OCI-LY1 (cell line): ENCODE results near the gene ABCF1.

Experiments
- H2AFZ ChIP-seq: fragments of 200-600 bp; sonication (generic), shearing (Covaris generic); 2 replicates; pipeline ENCODE4 v1.6.0; 2014; ENCODE audit warnings: antibody characterized with exemption, mild to moderate bottlenecking, low read length
- H3F3A ChIP-seq: fragments of 200-600 bp; sonication (generic), shearing (Covaris generic); 2 replicates; pipeline ENCODE4 v1.6.0; 2014; ENCODE audit warnings: mild to moderate bottlenecking, antibody characterized with exemption, low read length, moderate library complexity; ENCODE audit not compliant: insufficient read depth
- H3K27ac ChIP-seq: fragments of 200-600 bp; sonication (generic); 2 replicates; pipeline ENCODE4 v1.5.1; 2014; ENCODE audit warnings: low read length, mixed run types, mild to moderate bottlenecking, low read depth; ENCODE audit not compliant: poor library complexity, severe bottlenecking
- H3K27me3 ChIP-seq: fragments of 200-600 bp; sonication (generic); 2 replicates; pipeline ENCODE4 v1.6.0; 2014; ENCODE audit warnings: antibody characterized with exemption, mild to moderate bottlenecking, low read length, moderate library complexity; ENCODE audit not compliant: insufficient read depth
- H3K36me3 ChIP-seq: fragments of 200-600 bp; sonication (generic); 2 replicates; pipeline ENCODE4 v1.6.1; 2014; ENCODE audit warnings: mild to moderate bottlenecking, antibody characterized with exemption, low read length, moderate library complexity, mixed read lengths; ENCODE audit not compliant: insufficient read depth
- H3K4me1 ChIP-seq: fragments of 200-600 bp; sonication (generic); 2 replicates; pipeline ENCODE4 v1.5.1; 2014; ENCODE audit warnings: mild to moderate bottlenecking, low read length, moderate library complexity; ENCODE audit not compliant: insufficient read depth, severe bottlenecking
- H3K4me2 ChIP-seq: fragments of 200-600 bp; sonication (generic), shearing (Covaris generic); 2 replicates; pipeline ENCODE4 v1.6.1; 2014; ENCODE audit warnings: low read length
- H3K4me3 ChIP-seq: fragments of 200-600 bp; sonication (generic); 2 replicates; pipeline ENCODE4 v1.5.1; 2014; ENCODE audit warnings: low read length, low read depth, mild to moderate bottlenecking, mixed read lengths; ENCODE audit not compliant: poor library complexity, severe bottlenecking
- H3K79me2 ChIP-seq: fragments of 200-600 bp; shearing (Covaris generic); 2 replicates; pipeline ENCODE4 v1.6.1; 2016; ENCODE audit warnings: mixed run types, low read length, mixed read lengths; ENCODE audit not compliant: insufficient read depth
- H3K9ac ChIP-seq: fragments of 200-600 bp; sonication (generic), shearing (Covaris generic); 2 replicates; pipeline ENCODE4 v1.6.1; 2014; ENCODE audit warnings: mild to moderate bottlenecking, low read length, mixed read lengths
- H3K9me2 ChIP-seq: fragments of 200-600 bp; sonication (generic), shearing (Covaris generic); 2 replicates; pipeline ENCODE4 v1.6.1; 2014; ENCODE audit warnings: low read depth, mild to moderate bottlenecking, low read length, mixed read lengths
- H3K9me3 ChIP-seq: fragments of 200-600 bp; shearing (Covaris generic); 2 replicates; pipeline ENCODE4 v1.6.1; 2014; ENCODE audit warnings: low read length, mixed read lengths
- H4K20me1 ChIP-seq: fragments of 200-600 bp; sonication (generic), shearing (Covaris generic); 2 replicates; pipeline ENCODE4 v1.6.0; 2016; ENCODE audit warnings: mild to moderate bottlenecking, low read length; ENCODE audit not compliant: insufficient read depth
- EZH2 ChIP-seq: fragments of 200-600 bp; sonication (generic), shearing (Covaris generic); IDR thresholded peaks from 2 replicates; pipeline ENCODE4 v1.8.0; 2017; ENCODE audit warnings: borderline replicate concordance, mixed run types, mild to moderate bottlenecking, antibody characterized with exemption, low read length, moderate library complexity, mixed read lengths
- TF ChIP-seq, protein P1 (sequence below): fragments of 200-600 bp; sonication (generic), shearing (Covaris generic); IDR thresholded peaks from 2 replicates; pipeline ENCODE4 v1.5.1; 2017; ENCODE audit warnings: mild to moderate bottlenecking, antibody characterized with exemption, low read length, moderate library complexity, mixed read lengths

Gene ABCF1

GRCh38 chr6:30572148-30572547, 906 bp downstream of the ABCF1 start:
- Histone ChIP-seq H3K27me3 (no peaks in the 10 kb centered on the region), H3F3A (no peaks in the 10 kb centered on the region), H3K36me3 (peaks cover 23% of the 10 kb centered on the region), H4K20me1 (0 out of 2 replicates have a peak, but pooled peaks cover 3% of the 10 kb centered on the region), H3K4me1 (peaks cover 42% of the 10 kb centered on the region), H3K9ac (peak overlapping the region; percentile 91), H2AFZ (no peak overlapping the region), H3K27ac (peak overlapping the region; percentile 65), H3K4me2 (peak overlapping the region; percentile 98), H3K9me3 (no peaks in the 10 kb centered on the region), H3K4me3 (peak overlapping the region; percentile 89), H3K9me2 (no peaks in the 10 kb centered on the region), H3K79me2 (peaks cover 48% of the 10 kb centered on the region)
- TF ChIP-seq, protein P1, sequence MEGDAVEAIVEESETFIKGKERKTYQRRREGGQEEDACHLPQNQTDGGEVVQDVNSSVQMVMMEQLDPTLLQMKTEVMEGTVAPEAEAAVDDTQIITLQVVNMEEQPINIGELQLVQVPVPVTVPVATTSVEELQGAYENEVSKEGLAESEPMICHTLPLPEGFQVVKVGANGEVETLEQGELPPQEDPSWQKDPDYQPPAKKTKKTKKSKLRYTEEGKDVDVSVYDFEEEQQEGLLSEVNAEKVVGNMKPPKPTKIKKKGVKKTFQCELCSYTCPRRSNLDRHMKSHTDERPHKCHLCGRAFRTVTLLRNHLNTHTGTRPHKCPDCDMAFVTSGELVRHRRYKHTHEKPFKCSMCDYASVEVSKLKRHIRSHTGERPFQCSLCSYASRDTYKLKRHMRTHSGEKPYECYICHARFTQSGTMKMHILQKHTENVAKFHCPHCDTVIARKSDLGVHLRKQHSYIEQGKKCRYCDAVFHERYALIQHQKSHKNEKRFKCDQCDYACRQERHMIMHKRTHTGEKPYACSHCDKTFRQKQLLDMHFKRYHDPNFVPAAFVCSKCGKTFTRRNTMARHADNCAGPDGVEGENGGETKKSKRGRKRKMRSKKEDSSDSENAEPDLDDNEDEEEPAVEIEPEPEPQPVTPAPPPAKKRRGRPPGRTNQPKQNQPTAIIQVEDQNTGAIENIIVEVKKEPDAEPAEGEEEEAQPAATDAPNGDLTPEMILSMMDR, result no peak
- no peak for TF ChIP-seq EZH2

GRCh38 chr6:30573113-30573512, 1.9 kb downstream of the ABCF1 start:
- Histone ChIP-seq H3K27ac (no peak overlapping the region), H3K9ac (no peak overlapping the region; the same call in 1 of the 2 replicates), H3K4me1 (peaks cover 42% of the 10 kb centered on the region), H3K27me3 (no peaks in the 10 kb centered on the region), H3K79me2 (peaks cover 48% of the 10 kb centered on the region), H4K20me1 (0 out of 2 replicates have a peak, but pooled peaks cover 3% of the 10 kb centered on the region), H2AFZ (no peak overlapping the region), H3K9me3 (no peaks in the 10 kb centered on the region), H3K4me3 (no peak overlapping the region), H3K36me3 (peaks cover 33% of the 10 kb centered on the region), H3K4me2 (peak overlapping the region; percentile 98), H3K9me2 (no peaks in the 10 kb centered on the region), H3F3A (no peaks in the 10 kb centered on the region)
- no peak for TF ChIP-seq EZH2
- TF ChIP-seq, protein P1, result no peak

DNA sequence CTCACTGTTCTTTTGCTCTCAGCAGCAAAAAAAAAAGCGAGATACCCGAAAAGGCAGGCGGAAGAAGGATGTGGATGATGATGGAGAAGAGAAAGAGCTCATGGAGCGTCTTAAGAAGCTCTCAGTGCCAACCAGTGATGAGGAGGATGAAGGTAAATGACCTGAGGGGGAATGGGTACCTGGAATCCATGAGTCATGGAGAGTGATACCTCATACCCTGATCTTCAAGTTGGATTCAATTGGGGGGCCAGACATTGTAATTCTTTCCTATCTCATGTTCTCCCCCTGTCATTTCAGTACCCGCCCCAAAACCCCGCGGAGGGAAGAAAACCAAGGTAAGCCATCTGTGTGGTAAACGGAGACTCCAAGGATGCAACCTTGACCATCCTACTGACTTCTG, 6.8 kb downstream of the ABCF1 start:
- Histone ChIP-seq H3K4me2 (no peak overlapping the region), H3K4me1 (peaks cover 13% of the 10 kb centered on the region), H3K4me3 (no peak overlapping the region), H3K79me2 (peaks cover 33% of the 10 kb centered on the region), H3K9me3 (no peaks in the 10 kb centered on the region), H3K27me3 (no peaks in the 10 kb centered on the region), H3K36me3 (peaks cover 78% of the 10 kb centered on the region), H4K20me1 (no peaks in the 10 kb centered on the region), H3K27ac (no peak overlapping the region), H3K9ac (no peak overlapping the region), H2AFZ (no peak overlapping the region), H3K9me2 (no peaks in the 10 kb centered on the region), H3F3A (no peaks in the 10 kb centered on the region)
- no peak for TF ChIP-seq EZH2
- TF ChIP-seq, protein P1, result no peak
